ENCODE measurements around the gene PCGF5. TPM values are rescaled to one million over a fixed set of nuclear protein-coding genes. Genes with fewer than 3 reads are reported as not detected.
A peak's percentile ranks its signal among the peaks of the same experiment; 100 is the strongest.

Gene PCGF5
- total and polyA plus RNA-seq, 10 of the 15 experiments (the other 5 are each of a cell fraction or from before 2014, with no cell fraction given) = 33.2 to 79.7 (median 50.7) TPM

DNA sequence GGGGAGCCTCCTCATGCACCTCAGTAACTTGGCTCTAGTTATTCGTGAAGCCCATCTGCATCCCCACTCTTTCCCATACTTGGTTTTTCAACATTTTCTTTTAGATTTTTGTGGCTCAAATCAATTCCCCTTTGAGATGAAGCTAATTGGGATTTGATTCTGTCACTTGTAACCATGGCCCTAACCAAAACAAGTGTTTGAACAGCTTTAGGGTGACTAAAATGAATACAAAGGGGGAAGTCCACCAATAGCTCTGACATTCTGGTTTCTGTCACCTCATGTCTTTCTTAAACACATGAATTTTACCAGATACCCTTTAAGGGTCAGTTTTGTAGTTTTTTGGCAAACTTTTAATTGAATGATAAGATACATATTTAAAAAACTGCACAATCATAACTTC, 87.0 kb downstream of the PCGF5 start:
- ChIA-PET SMC1A (ENCODE audit: uncharacterized antibody, unreplicated experiment) (interaction anchor here (1.3 to 1.9 kb wide), 4 partner anchors 8 to 36 kb away, joined by 4 to 13 read pairs (median 10); no protein-coding TSS in a partner anchor), CTCF (interaction anchor here (0.9 to 2.7 kb wide), 4 partner anchors 8 to 395 kb away, joined by 3 to 17 read pairs (median 4); no protein-coding TSS in a partner anchor), RAD21 (ENCODE audit: unreplicated experiment) (interaction anchor here (0.9 to 1.3 kb wide), 2 partner anchors 302 to 390 kb away, joined by 3 read pairs; no protein-coding TSS in a partner anchor), POLR2A (no interaction called here)
- FAIRE-seq = no peak
- no peak overlapping the region for H3K4me3 ChIP-seq
- H3K79me2 ChIP-seq (ENCODE audit: control insufficient read depth, insufficient read depth, low read length) = no peaks in the 10 kb centered on the region
- ATAC-seq = peak; percentile 86
- no peak overlapping the region for H3K27ac ChIP-seq (ENCODE audit: control insufficient read depth, insufficient read depth)
- no peaks in the 10 kb centered on the region for H3K9me3 ChIP-seq (replicated peaks; ENCODE audit: control insufficient read depth, insufficient read depth, low read length)
- H3K27me3 ChIP-seq (replicated peaks in 1 of 2; ENCODE audit: control insufficient read depth in 2 of 2, insufficient read depth in 2 of 2, low read length in 1 of 2) = peaks cover 0 to 3% of the 10 kb centered on the region in 2 experiments; a peak in 1 of 4 replicates
- H2AFZ ChIP-seq (ENCODE audit: control insufficient read depth, low read depth, low read length) = no peak overlapping the region
- WGBS (ENCODE audit: insufficient coverage, insufficient replicate concordance, low lambda C conversion rate, missing lambda C conversion rate) = 19% methylated on average over 1 of the region's 1 CpG
- no TSS peak for BruUV-seq (replicated peaks)
- no peak for DNase-seq (ENCODE audit: low read depth, low spot score)
- H4K20me1 ChIP-seq (ENCODE audit: control insufficient read depth, insufficient read depth) = no peaks in the 10 kb centered on the region
- TF ChIP-seq SPI1 (IDR thresholded peaks at IDR 0.05; ENCODE audit: borderline replicate concordance, insufficient read depth, low read depth, low read length) = 0 out of 2 replicates have a peak, but pooled peaks have one; percentile 18
- TF ChIP-seq RUNX3 (IDR thresholded peaks at IDR 0.05; ENCODE audit: low read length) = peak; percentile 11; the same call in 1 of the 2 replicates
- 0 out of 2 replicates have a peak, but pooled peaks have one; percentile 32 for TF ChIP-seq CREB1 (IDR thresholded peaks at IDR 0.05; ENCODE audit: low read depth)
- TF ChIP-seq MTA2 (IDR thresholded peaks at IDR 0.05; ENCODE audit: low read depth) = peak; percentile 49; the same call in 1 of the 2 replicates
- 0 out of 2 replicates have a peak, but pooled peaks have one; percentile 35 for TF ChIP-seq BCL11A (IDR thresholded peaks at IDR 0.05; ENCODE audit: low read depth, low read length)
- peak; percentile 68 for TF ChIP-seq JUNB (IDR thresholded peaks at IDR 0.05)
- no peak for TF ChIP-seq EZH2 (IDR thresholded peaks at IDR 0.05; ENCODE audit: borderline replicate concordance, control insufficient read depth, low read depth, low read length)
- peak; percentile 85 for TF ChIP-seq RFX5 (IDR thresholded peaks at IDR 0.05; ENCODE audit: low read depth, low read length)
- no peak for TF ChIP-seq EED (IDR thresholded peaks at IDR 0.05; ENCODE audit: low read depth)
- no peak for TF ChIP-seq FOXM1 (IDR thresholded peaks at IDR 0.05; ENCODE audit: low read depth, low read length)
- TF ChIP-seq CREM (IDR thresholded peaks at IDR 0.05; ENCODE audit: low read depth) = peak; percentile 25; the same call in 1 of the 2 replicates
- H3K36me3 ChIP-seq (ENCODE audit: control insufficient read depth in 2 of 2, insufficient read depth in 2 of 2, low read length in 1 of 2) = no peaks in the 10 kb centered on the region
- intact Hi-C loops (cut with micrococcal nuclease; ENCODE audit: unreplicated experiment) = no loop called here
- no peak overlapping the region for H3K4me2 ChIP-seq (ENCODE audit: control insufficient read depth, insufficient read depth)
- no peaks in the 10 kb centered on the region for H3K4me1 ChIP-seq (ENCODE audit: control insufficient read depth, insufficient read depth, low read length)
- in situ Hi-C loops (cut with MboI) = no loop called here
- no peak overlapping the region for H3K9ac ChIP-seq (ENCODE audit: control insufficient read depth, insufficient read depth, low read length)

Measured in GM12878 (cell line).